IMR-90 (cell line): Measurements from ENCODE around the gene G6PC2. TPM values are rescaled to one million over a fixed set of nuclear protein-coding genes. Genes with fewer than 3 reads are reported as not detected.

Experiments
- ATAC-seq: fragments of 200-7000 bp; cut with Tn5 transposase; 2 replicates; pipeline ENCODE4 v1.9.1; 2020; ENCODE audit warnings: low read depth, mild to moderate bottlenecking, moderate library complexity
- BruUV-seq: library from RNA; stranded (reverse); fragments of 400-500 nt; replicated peaks from 2 replicates; lab custom pipeline; 2021; lab: Mats Ljungman, UMichigan
- CTCF ChIA-PET: fragments of 300-600 bp; formaldehyde crosslinking; extraction: SDS; loops from one replicate; lab custom pipeline; 2021; ENCODE audit warnings: antibody characterized with exemption; lab: Yijun Ruan, JAX
- POLR2A ChIA-PET: fragments of 300-600 bp; sonication (Branson Sonifier 250); formaldehyde crosslinking; loops from one replicate; lab custom pipeline; 2022; ENCODE audit warnings: antibody characterized with exemption; ENCODE audit not compliant: unreplicated experiment; lab: Charles Lee
- DNase-seq: peaks from one replicate; pipeline ENCODE4 v3.0.0; 2013
- H2AFZ ChIP-seq: replicated peaks from 2 replicates; pipeline ENCODE3; 2013; ENCODE audit warnings: low read length, mild to moderate bottlenecking; ENCODE audit not compliant: poor library complexity
- H2AK5ac ChIP-seq: 2 replicates; pipeline ENCODE4 v1.6.1; 2013; ENCODE audit warnings: low read depth, low read length, inconsistent platforms
- H2AK9ac ChIP-seq: replicated peaks from 2 replicates; pipeline ENCODE3; 2013; ENCODE audit warnings: mild to moderate bottlenecking, low read depth, low read length, moderate library complexity; ENCODE audit not compliant: poor library complexity
- H2BK120ac ChIP-seq: 2 replicates; pipeline ENCODE4 v1.6.1; 2013; ENCODE audit warnings: low read depth, low read length, inconsistent platforms
- H2BK15ac ChIP-seq: 3 replicates; pipeline ENCODE4 v1.6.1; 2013; ENCODE audit warnings: low read depth, low read length, inconsistent platforms
- H2BK20ac ChIP-seq: 2 replicates; pipeline ENCODE4 v1.6.1; 2013; ENCODE audit warnings: low read depth, mild to moderate bottlenecking, inconsistent platforms, low read length, moderate library complexity
- H2BK5ac ChIP-seq: 2 replicates; pipeline ENCODE4 v1.6.1; 2013; ENCODE audit warnings: mild to moderate bottlenecking, low read depth, low read length, inconsistent platforms; ENCODE audit not compliant: poor library complexity, severe bottlenecking
- H3K14ac ChIP-seq: replicated peaks from 2 replicates; pipeline ENCODE4 v1.6.1; 2013; ENCODE audit warnings: low read depth, low read length, inconsistent platforms
- H3K18ac ChIP-seq: 2 replicates; pipeline ENCODE4 v1.6.1; 2013; ENCODE audit warnings: low read depth, low read length, control low read depth
- H3K23ac ChIP-seq: 2 replicates; pipeline ENCODE4 v1.6.1; 2013; ENCODE audit warnings: low read depth, low read length, inconsistent platforms
- H3K27ac ChIP-seq: 2 replicates; pipeline ENCODE4 v1.5.1; 2013; ENCODE audit warnings: mild to moderate bottlenecking, control low read depth, low read length; ENCODE audit not compliant: insufficient read depth
- H3K27me3 ChIP-seq: 2 replicates; pipeline ENCODE4 v1.6.1; 2013; ENCODE audit warnings: low read length; ENCODE audit not compliant: control insufficient read depth, insufficient read depth
- H3K36me3 ChIP-seq: 2 replicates; pipeline ENCODE4 v1.6.1; 2013; ENCODE audit warnings: low read length, mixed read lengths; ENCODE audit not compliant: control insufficient read depth, insufficient read depth
- H3K4ac ChIP-seq: 2 replicates; pipeline ENCODE4 v1.6.1; 2013; ENCODE audit warnings: low read depth, low read length, inconsistent platforms
- H3K4me1 ChIP-seq: 2 replicates; pipeline ENCODE4 v1.6.1; 2013; ENCODE audit warnings: low read length, mixed read lengths; ENCODE audit not compliant: control insufficient read depth, insufficient read depth
- H3K4me2 ChIP-seq: 2 replicates; pipeline ENCODE4 v1.6.1; 2013; ENCODE audit warnings: low read depth, mild to moderate bottlenecking, control low read depth, low read length, moderate library complexity
- H3K4me3 ChIP-seq: 2 replicates; pipeline ENCODE4 v1.5.1; 2013; ENCODE audit warnings: low read depth, mild to moderate bottlenecking, control low read depth, low read length, moderate library complexity; ENCODE audit not compliant: insufficient read depth
- H3K56ac ChIP-seq: 2 replicates; pipeline ENCODE4 v1.6.1; 2013; ENCODE audit warnings: low read length, inconsistent platforms; ENCODE audit not compliant: insufficient read depth; ENCODE audit errors: extremely low read depth
- H3K79me1 ChIP-seq, 2 experiments: 2 replicates each; pipeline ENCODE4 v1.6.1; 2013; ENCODE audit warnings: low read length in 2 of 2, inconsistent platforms in 1 of 2, low read depth in 1 of 2
- H3K9ac ChIP-seq: 2 replicates; pipeline ENCODE4 v1.6.1; 2013; ENCODE audit warnings: low read depth, low read length, control low read depth
- H3K9me1 ChIP-seq: 2 replicates; pipeline ENCODE4 v1.6.1; 2013; ENCODE audit warnings: low read length, inconsistent platforms; ENCODE audit not compliant: insufficient read depth
- H3K9me3 ChIP-seq: 2 replicates; pipeline ENCODE4 v1.6.1; 2013; ENCODE audit warnings: low read length; ENCODE audit not compliant: control insufficient read depth, insufficient read depth
- H4K20me1 ChIP-seq: 2 replicates; pipeline ENCODE4 v1.6.1; 2013; ENCODE audit warnings: low read length, inconsistent platforms; ENCODE audit not compliant: insufficient read depth
- H4K5ac ChIP-seq: 2 replicates; pipeline ENCODE4 v1.6.1; 2013; ENCODE audit warnings: mild to moderate bottlenecking, low read depth, low read length, control low read depth
- H4K8ac ChIP-seq, 2 experiments: 2 replicates each; pipeline ENCODE4 v1.6.1; 2013; ENCODE audit warnings: low read depth in 2 of 2, low read length in 2 of 2, control low read depth in 1 of 2, inconsistent platforms in 1 of 2
- H4K91ac ChIP-seq: 2 replicates; pipeline ENCODE4 v1.6.1; 2013; ENCODE audit warnings: low read depth, low read length, inconsistent platforms; ENCODE audit not compliant: insufficient read depth
- BHLHE40 ChIP-seq: fragments of 150-350 bp; IDR thresholded peaks from 2 replicates; pipeline ENCODE4 v1.6.1; 2016; ENCODE audit warnings: mild to moderate bottlenecking, low read depth, low read length
- CEBPB ChIP-seq: IDR thresholded peaks from 2 replicates; pipeline ENCODE4 v1.6.1; 2012; ENCODE audit warnings: low read depth, low read length, improper control_type of control experiment
- CHD1 ChIP-seq: IDR thresholded peaks from 2 replicates; pipeline ENCODE4 v1.6.1; 2012; ENCODE audit warnings: low read depth, low read length, improper control_type of control experiment
- CTCF ChIP-seq: conservative IDR thresholded peaks from 2 replicates; pipeline ENCODE4 v1.5.1; 2012; ENCODE audit warnings: mild to moderate bottlenecking, low read depth, low read length, improper control_type of control experiment
- ELK1 ChIP-seq: fragments of 150-350 bp; IDR thresholded peaks from 2 replicates; pipeline ENCODE4 v1.6.1; 2016; ENCODE audit warnings: low read depth, mild to moderate bottlenecking, low read length, moderate library complexity, borderline replicate concordance
- FOS ChIP-seq: fragments of 150-350 bp; IDR thresholded peaks from 2 replicates; pipeline ENCODE4 v1.6.1; 2016; ENCODE audit warnings: low read depth, low read length
- MAFK ChIP-seq: IDR thresholded peaks from 2 replicates; pipeline ENCODE4 v1.6.1; 2012; ENCODE audit warnings: low read depth, low read length, improper control_type of control experiment
- MAZ ChIP-seq: IDR thresholded peaks from 2 replicates; pipeline ENCODE4 v1.6.1; 2012; ENCODE audit warnings: low read depth, mild to moderate bottlenecking, low read length, improper control_type of control experiment, moderate library complexity, borderline replicate concordance
- MXI1 ChIP-seq: IDR thresholded peaks from 2 replicates; pipeline ENCODE4 v1.6.1; 2012; ENCODE audit warnings: low read depth, mild to moderate bottlenecking, low read length, moderate library complexity, borderline replicate concordance
- NFE2L2 ChIP-seq: fragments of 150-350 bp; IDR thresholded peaks from 2 replicates; pipeline ENCODE4 v1.6.1; 2016; ENCODE audit warnings: low read depth, mild to moderate bottlenecking, low read length
- POLR2A ChIP-seq: IDR thresholded peaks from 2 replicates; pipeline ENCODE4 v1.6.1; 2012; ENCODE audit warnings: mild to moderate bottlenecking, low read depth, low read length
- RAD21 ChIP-seq: IDR thresholded peaks from 2 replicates; pipeline ENCODE4 v1.6.1; 2012; ENCODE audit warnings: low read length, improper control_type of control experiment
- RCOR1 ChIP-seq: IDR thresholded peaks from 2 replicates; pipeline ENCODE4 v1.6.1; 2012; ENCODE audit warnings: mild to moderate bottlenecking, low read length, improper control_type of control experiment; ENCODE audit not compliant: insufficient replicate concordance
- RFX5 ChIP-seq: IDR thresholded peaks from 2 replicates; pipeline ENCODE4 v1.8.0; 2012; ENCODE audit warnings: low read depth, mild to moderate bottlenecking, low read length, moderate library complexity
- SMC3 ChIP-seq: fragments of 150-350 bp; IDR thresholded peaks from 2 replicates; pipeline ENCODE4 v1.6.1; 2016; ENCODE audit warnings: low read depth, mild to moderate bottlenecking, antibody characterized with exemption, low read length, moderate library complexity
- USF2 ChIP-seq: fragments of 150-350 bp; IDR thresholded peaks from 2 replicates; pipeline ENCODE4 v1.6.1; 2017; ENCODE audit warnings: mild to moderate bottlenecking, antibody characterized with exemption, low read length, low read depth
- WGBS, 2 experiments: methylation state at CpG; one replicate each; pipeline versions ENCODE4 v1.1.5 to v1.1.7; 2013; ENCODE audit warnings: missing lambda C conversion rate in 2 of 2; ENCODE audit not compliant: insufficient read length in 1 of 2; ENCODE audit errors: extremely low coverage in 2 of 2; 5-methylcytosine and 5-hydroxymethylcytosine counted together
- dilution Hi-C: fragments of 300-500 bp; cut with HindIII; formaldehyde crosslinking; loops from one replicate; pipeline ENCODE4 v1.14.3; 2018; ENCODE audit warnings: low sequenced_read_pairs; ENCODE audit not compliant: unreplicated experiment
- in situ Hi-C: fragments of 300-500 bp; cut with MboI; formaldehyde crosslinking; loops from 3 replicates; pipeline ENCODE4 v1.14.3; 2019; ENCODE audit warnings: low sequenced_read_pairs, inconsistent platforms, mixed read lengths
- intact Hi-C: fragments of 100-400 bp; cut with micrococcal nuclease; formaldehyde crosslinking; loops from 2 replicates; pipeline ENCODE4 v1.10.0; 2022
- polyA plus RNA-seq, 3 experiments: library from polyadenylated mRNA; depleted of rRNA; stranded (reverse); fragments of >200 nt; gene quantifications; 2 replicates each; pipeline ENCODE4 v1.2.3, GENCODE V29; 2012; ENCODE audit warnings: low replicate concordance in 1 of 3
- total RNA-seq: library from RNA; depleted of rRNA; stranded (reverse); fragments of >200 nt; gene quantifications from 2 replicates; pipeline ENCODE4 v1.2.3, GENCODE V29; 2012

G6PC2 gene
- total and polyA plus RNA-seq, 2 of the 4 experiments (the other 2 are of a cell fraction) = not detected

GRCh38 chr2:168851674-168852320 lies 49.3 kb upstream of the G6PC2 start:
- Histone ChIP-seq H3K4ac (no peak overlapping the region), H2AK9ac (no peak overlapping the region), H3K4me3 (no peak overlapping the region), H3K56ac (no peak overlapping the region), H3K18ac (no peak overlapping the region), H2BK20ac (no peak overlapping the region), H3K4me2 (no peak overlapping the region), H3K27me3 (no peaks in the 10 kb centered on the region), H2AFZ (no peak overlapping the region), H2BK15ac (no peak overlapping the region), H3K27ac (no peak overlapping the region), H4K5ac (no peak overlapping the region), H2BK120ac (no peak overlapping the region), H3K79me1 (no peaks in the 10 kb centered on the region), H3K9ac (no peak overlapping the region), H2AK5ac (no peak overlapping the region), H3K14ac (no peak overlapping the region), H3K4me1 (no peaks in the 10 kb centered on the region), H3K9me1 (no peaks in the 10 kb centered on the region), H2BK5ac (no peak overlapping the region), H3K23ac (no peak overlapping the region), H3K36me3 (no peaks in the 10 kb centered on the region), H4K20me1 (no peaks in the 10 kb centered on the region), H4K8ac (no peak overlapping the region), H4K91ac (no peak overlapping the region), H3K9me3 (no peaks in the 10 kb centered on the region)
- dilution Hi-C loops (no loop called here), in situ Hi-C loops (no loop called here), intact Hi-C loops (no loop called here)
- no CpG with 5 or more reads among the region's 5 CpGs for WGBS, 2 experiments
- POLR2A ChIA-PET = no interaction called here
- BruUV-seq = no TSS peak
- DNase-seq = peak; percentile 84
- CTCF ChIA-PET = no interaction called here
- TF ChIP-seq CHD1 = no peak
- no peak for TF ChIP-seq MAFK
- no peak for TF ChIP-seq CTCF
- no peak for TF ChIP-seq BHLHE40
- no peak for TF ChIP-seq SMC3
- TF ChIP-seq MXI1 = no peak; the same call in 1 of the 2 replicates
- TF ChIP-seq USF2 = no peak
- TF ChIP-seq ELK1 = no peak
- TF ChIP-seq RFX5 = no peak
- no peak for TF ChIP-seq RAD21
- TF ChIP-seq NFE2L2 = no peak
- TF ChIP-seq RCOR1 = no peak
- no peak for TF ChIP-seq FOS
- TF ChIP-seq POLR2A = no peak
- TF ChIP-seq MAZ = no peak
- no peak for TF ChIP-seq CEBPB
- ATAC-seq = peak; percentile 67
